Measurements from ENCODE around the gene KRT36. TPM values are rescaled to one million over a fixed set of nuclear protein-coding genes. Genes with fewer than 3 reads are reported as not detected.

Gene KRT36
- total and polyA plus RNA-seq, 2 donors (not counting 3 experiments of a cell fraction or from before 2014, with no cell fraction given), result 0.04 TPM; not detected in 1

- no peak overlapping the region for H3K4me2 ChIP-seq (ENCODE audit: insufficient read depth, low read length)
- H3K9me3 ChIP-seq (replicated peaks; ENCODE audit: control insufficient read depth, insufficient read depth, low read length), result no peaks in the 10 kb centered on the region
- no peak overlapping the region for H3K4me3 ChIP-seq (replicated peaks in 1 of 3; ENCODE audit: insufficient read depth in 1 of 3, low read depth in 1 of 3, low read length in 3 of 3)
- TF ChIP-seq MYC (IDR thresholded peaks at IDR 0.05; ENCODE audit: low read depth, low read length) (no peak), CTCF (IDR thresholded peaks at IDR 0.05; ENCODE audit: extremely low read depth in 1 of 2, insufficient read depth in 1 of 2, low read depth in 1 of 2, low read length in 2 of 2) (peak; percentile 91 to 92), JUN (IDR thresholded peaks at IDR 0.05; ENCODE audit: borderline replicate concordance, insufficient read depth, insufficient read length, low read depth) (no peak), POLR2AphosphoS5 (IDR thresholded peaks at IDR 0.05; ENCODE audit: insufficient read depth, low read depth, low read length) (no peak), MAX (IDR thresholded peaks at IDR 0.05; ENCODE audit: insufficient read depth, insufficient read length) (no peak), EZH2 (IDR thresholded peaks at IDR 0.05; ENCODE audit: borderline replicate concordance, low read depth, low read length, severe bottlenecking) (no peak)
- H3K27me3 ChIP-seq (ENCODE audit: control insufficient read depth in 2 of 2, insufficient read depth in 2 of 2, low read length in 2 of 2), result no peaks in the 10 kb centered on the region
- H3K4me1 ChIP-seq (ENCODE audit: control insufficient read depth, extremely low read depth, insufficient read depth, low read length), result peaks cover 38% of the 10 kb centered on the region
- ChIA-PET CTCF (interaction anchor here (1.1 to 22.3 kb wide), 11 partner anchors 10 to 587 kb away, joined by 3 to 350 read pairs (median 6); partner anchors contain the start of gene KRT15), POLR2A (no interaction called here)
- H3K9ac ChIP-seq (replicated peaks; ENCODE audit: extremely low read depth, insufficient read depth, low read length), result no peak overlapping the region
- no TSS peak for BruUV-seq (replicated peaks)
- no peaks in the 10 kb centered on the region for H3K9me1 ChIP-seq (replicated peaks; ENCODE audit: control insufficient read depth, extremely low read depth, insufficient read depth, low read length)
- DNase-seq (ENCODE audit: low read depth, low spot score), result peak; percentile 83
- peak; percentile 91 for FAIRE-seq
- no peaks in the 10 kb centered on the region for H3K36me3 ChIP-seq (ENCODE audit: control insufficient read depth in 2 of 2, extremely low read depth in 1 of 2, insufficient read depth in 2 of 2, low read length in 2 of 2)
- no peak overlapping the region for H3K27ac ChIP-seq (ENCODE audit: insufficient read depth, low read depth, low read length)
- intact Hi-C loops (cut with micrococcal nuclease) (loop anchor here (1.0 to 10.0 kb wide), 5 partner anchors 10 to 692 kb away; no protein-coding TSS in a partner anchor), dilution Hi-C loops (cut with MboI; ENCODE audit: extremely low pct_ligation_motif_present, low sequenced_read_pairs) (no loop called here)
- peak overlapping the region; percentile 86 for H2AFZ ChIP-seq (ENCODE audit: low read depth, low read length)
- no peaks in the 10 kb centered on the region for H3K79me2 ChIP-seq (ENCODE audit: control insufficient read depth, insufficient read depth, low read length)
- H4K20me1 ChIP-seq (replicated peaks; ENCODE audit: control insufficient read depth, extremely low read depth, insufficient read depth, low read length), result no peaks in the 10 kb centered on the region
Observed at GRCh38 chr17:41496803-41497484, 7.2 kb upstream of the KRT36 start.

Measured in endothelial cell of umbilical vein (primary cell).